Progenitor cell of endocrine pancreas (in vitro differentiated cells): ENCODE measurements around the gene OS9. TPM values are rescaled to one million over a fixed set of nuclear protein-coding genes. Genes with fewer than 3 reads are reported as not detected.

Experiments
- DNase-seq: peaks from one replicate; pipeline ENCODE4 v3.0.0; 2021; ENCODE audit warnings: low spot score; ENCODE audit not compliant: unreplicated experiment
- H3K27ac Mint-ChIP-seq: 2 replicates; pipeline ENCODE4 v1.8.0; 2021; ENCODE audit warnings: mild to moderate bottlenecking, moderate library complexity, mixed read lengths
- H3K27me3 Mint-ChIP-seq: 2 replicates; pipeline ENCODE4 v1.8.0; 2021; ENCODE audit warnings: mixed read lengths
- H3K36me3 Mint-ChIP-seq: 2 replicates; pipeline ENCODE4 v1.8.0; 2022; ENCODE audit warnings: mixed read lengths; ENCODE audit not compliant: insufficient read depth
- H3K4me1 Mint-ChIP-seq: 2 replicates; pipeline ENCODE4 v1.8.0; 2021; ENCODE audit warnings: low read depth, mixed read lengths
- H3K4me3 Mint-ChIP-seq: 2 replicates; pipeline ENCODE4 v1.8.0; 2021; ENCODE audit warnings: low read depth, mild to moderate bottlenecking, moderate library complexity, mixed read lengths
- H3K9me3 Mint-ChIP-seq: 2 replicates; pipeline ENCODE4 v1.8.0; 2021; ENCODE audit warnings: low read depth, mixed read lengths
- total RNA-seq: library from RNA; stranded (reverse); gene quantifications from 2 replicates; pipeline ENCODE4 v1.2.1, GENCODE V29; 2021
- TF ChIP-seq, protein P1 (sequence below): fragments of 200-600 bp; sonication (generic); IDR thresholded peaks from one replicate; pipeline ENCODE4 v1.5.0; 2021; ENCODE audit warnings: antibody characterized with exemption, mild to moderate bottlenecking; ENCODE audit not compliant: unreplicated experiment

The OS9 gene
- total RNA-seq, 1 donor from 2014 or later = 204 TPM

DNA sequence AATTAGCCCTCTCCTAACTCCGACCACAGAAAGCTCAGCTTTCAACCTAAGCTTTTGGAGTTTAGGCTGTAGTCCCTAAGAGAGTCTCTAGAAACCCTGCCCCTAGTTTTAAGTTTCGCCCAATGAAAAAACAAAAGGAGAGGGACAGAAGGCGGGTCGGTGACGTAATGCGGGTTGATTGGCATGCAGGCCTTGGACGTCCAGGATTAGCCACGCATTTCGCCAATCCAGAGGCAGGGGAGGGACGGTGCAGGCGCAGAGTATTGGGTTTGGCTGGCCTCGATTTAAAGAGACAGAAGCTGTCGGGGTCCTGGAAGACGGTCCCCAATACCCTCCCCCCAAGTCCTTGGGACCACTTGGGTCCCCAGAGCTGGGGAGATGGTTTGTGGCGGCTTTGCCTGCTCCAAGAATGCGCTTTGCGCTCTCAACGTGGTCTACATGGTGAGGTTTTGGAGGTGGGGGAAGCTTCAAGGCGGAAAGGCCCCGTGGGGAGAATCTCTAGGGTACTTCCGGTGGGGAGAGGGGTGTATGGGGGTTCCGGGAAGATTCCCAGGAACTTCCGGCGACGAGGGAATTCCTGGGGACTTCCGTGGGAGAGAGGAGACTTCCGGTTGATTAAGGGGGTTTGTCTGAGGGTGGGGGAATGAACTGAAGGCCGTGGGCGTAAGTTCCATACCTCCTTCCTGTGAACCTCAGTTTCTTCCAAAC, 51.0 kb downstream of the OS9 start, which contains the start of gene TSPAN31:
TSPAN31 (plus strand) TSS at position 263 of the 708 bp plus-strand sequence; CDS start at position 379, 116 bp downstream.
- peak within 1 kb of the TSS; percentile 93 for H3K4me3 Mint-ChIP-seq
- H3K9me3 Mint-ChIP-seq = no peaks in the 10 kb centered on the region
- peaks cover 36% of the 10 kb centered on the region for H3K27me3 Mint-ChIP-seq
- TF ChIP-seq, protein P1, sequence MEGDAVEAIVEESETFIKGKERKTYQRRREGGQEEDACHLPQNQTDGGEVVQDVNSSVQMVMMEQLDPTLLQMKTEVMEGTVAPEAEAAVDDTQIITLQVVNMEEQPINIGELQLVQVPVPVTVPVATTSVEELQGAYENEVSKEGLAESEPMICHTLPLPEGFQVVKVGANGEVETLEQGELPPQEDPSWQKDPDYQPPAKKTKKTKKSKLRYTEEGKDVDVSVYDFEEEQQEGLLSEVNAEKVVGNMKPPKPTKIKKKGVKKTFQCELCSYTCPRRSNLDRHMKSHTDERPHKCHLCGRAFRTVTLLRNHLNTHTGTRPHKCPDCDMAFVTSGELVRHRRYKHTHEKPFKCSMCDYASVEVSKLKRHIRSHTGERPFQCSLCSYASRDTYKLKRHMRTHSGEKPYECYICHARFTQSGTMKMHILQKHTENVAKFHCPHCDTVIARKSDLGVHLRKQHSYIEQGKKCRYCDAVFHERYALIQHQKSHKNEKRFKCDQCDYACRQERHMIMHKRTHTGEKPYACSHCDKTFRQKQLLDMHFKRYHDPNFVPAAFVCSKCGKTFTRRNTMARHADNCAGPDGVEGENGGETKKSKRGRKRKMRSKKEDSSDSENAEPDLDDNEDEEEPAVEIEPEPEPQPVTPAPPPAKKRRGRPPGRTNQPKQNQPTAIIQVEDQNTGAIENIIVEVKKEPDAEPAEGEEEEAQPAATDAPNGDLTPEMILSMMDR = no peak
- H3K27ac Mint-ChIP-seq = peak within 1 kb of the TSS; percentile 93
- peaks cover 5% of the 10 kb centered on the region for H3K4me1 Mint-ChIP-seq
- H3K36me3 Mint-ChIP-seq = peaks cover 14% of the 10 kb centered on the region
- DNase-seq = peak; percentile 69

DNA sequence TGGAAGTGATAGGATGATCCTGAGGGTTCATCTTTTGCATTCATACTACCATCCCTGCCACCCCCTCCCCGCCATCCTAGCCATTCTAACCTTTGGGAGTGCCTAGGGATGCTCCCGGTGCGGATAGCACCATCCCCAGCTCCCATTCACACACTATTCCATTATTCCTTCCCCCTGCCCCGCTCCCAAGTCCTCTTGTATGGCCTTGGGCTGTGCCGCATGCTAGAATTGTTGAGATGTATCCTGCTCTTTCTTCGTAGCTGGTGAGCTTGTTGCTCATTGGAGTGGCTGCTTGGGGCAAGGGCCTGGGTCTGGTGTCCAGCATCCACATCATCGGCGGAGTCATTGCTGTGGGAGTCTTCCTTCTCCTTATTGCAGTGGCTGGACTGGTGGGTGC, 51.6 kb downstream of the OS9 start:
- Mint-ChIP-seq H3K27ac (peak overlapping the region; percentile 93), H3K9me3 (no peaks in the 10 kb centered on the region), H3K36me3 (peaks cover 18% of the 10 kb centered on the region), H3K27me3 (peaks cover 32% of the 10 kb centered on the region), H3K4me3 (peak overlapping the region; percentile 93), H3K4me1 (peaks cover 5% of the 10 kb centered on the region)
- no peak for DNase-seq
- TF ChIP-seq, protein P1 = no peak

DNA sequence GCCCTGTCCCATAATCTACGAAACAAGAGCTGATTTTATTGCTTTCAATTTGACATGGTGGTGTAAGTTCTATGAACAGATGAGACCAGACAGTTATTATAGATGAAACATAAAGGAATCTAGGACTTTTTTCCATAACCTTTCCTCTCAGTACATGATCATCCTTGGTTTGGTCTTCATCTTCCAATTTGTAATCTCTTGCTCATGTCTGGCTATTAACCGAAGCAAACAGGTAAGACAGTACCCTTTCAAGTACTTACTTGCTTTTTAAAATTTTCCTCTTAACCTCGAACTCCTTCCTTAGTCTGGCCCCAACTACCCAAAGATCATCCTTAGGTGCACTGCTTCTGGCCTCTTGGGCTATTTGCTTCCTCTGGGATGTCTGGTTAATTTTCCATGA, 52.1 kb downstream of the OS9 start:
- H3K27me3 Mint-ChIP-seq = peaks cover 26% of the 10 kb centered on the region

DNA sequence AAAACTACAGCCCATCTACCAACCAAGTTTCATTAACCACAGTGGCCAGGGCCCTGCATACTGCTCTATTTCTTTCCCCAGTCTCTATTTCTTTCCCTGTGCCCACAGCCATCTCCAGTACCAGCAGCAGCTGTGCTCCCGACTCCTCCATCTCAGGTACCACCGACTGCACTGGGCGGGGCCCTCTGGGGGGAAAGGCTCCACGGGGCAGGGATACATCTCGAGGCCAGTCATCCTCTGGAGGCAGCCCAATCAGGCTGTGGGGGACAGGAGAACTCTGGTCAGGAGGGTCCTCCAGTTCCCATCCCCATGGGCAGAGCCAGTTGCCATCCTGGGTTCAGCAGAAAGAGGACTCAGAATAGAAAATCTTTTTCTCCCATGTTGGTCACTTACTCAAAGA, 55.1 kb downstream of the OS9 start:
- TF ChIP-seq, protein P1 = no peak
- no peak overlapping the region for H3K4me3 Mint-ChIP-seq
- peaks cover 3% of the 10 kb centered on the region for H3K27me3 Mint-ChIP-seq
- peaks cover 23% of the 10 kb centered on the region for H3K36me3 Mint-ChIP-seq
- peaks cover 27% of the 10 kb centered on the region for H3K4me1 Mint-ChIP-seq
- H3K9me3 Mint-ChIP-seq = no peaks in the 10 kb centered on the region
- no peak for DNase-seq
- H3K27ac Mint-ChIP-seq = no peak overlapping the region

More for the DNA sequence above, 52.1 kb downstream of the OS9 start:
- DNase-seq = no peak
- H3K27ac Mint-ChIP-seq = peak overlapping the region; percentile 93
- TF ChIP-seq, protein P1 = no peak
- no peaks in the 10 kb centered on the region for H3K9me3 Mint-ChIP-seq
- peak overlapping the region; percentile 93 for H3K4me3 Mint-ChIP-seq
- peaks cover 5% of the 10 kb centered on the region for H3K4me1 Mint-ChIP-seq
- peaks cover 19% of the 10 kb centered on the region for H3K36me3 Mint-ChIP-seq

DNA sequence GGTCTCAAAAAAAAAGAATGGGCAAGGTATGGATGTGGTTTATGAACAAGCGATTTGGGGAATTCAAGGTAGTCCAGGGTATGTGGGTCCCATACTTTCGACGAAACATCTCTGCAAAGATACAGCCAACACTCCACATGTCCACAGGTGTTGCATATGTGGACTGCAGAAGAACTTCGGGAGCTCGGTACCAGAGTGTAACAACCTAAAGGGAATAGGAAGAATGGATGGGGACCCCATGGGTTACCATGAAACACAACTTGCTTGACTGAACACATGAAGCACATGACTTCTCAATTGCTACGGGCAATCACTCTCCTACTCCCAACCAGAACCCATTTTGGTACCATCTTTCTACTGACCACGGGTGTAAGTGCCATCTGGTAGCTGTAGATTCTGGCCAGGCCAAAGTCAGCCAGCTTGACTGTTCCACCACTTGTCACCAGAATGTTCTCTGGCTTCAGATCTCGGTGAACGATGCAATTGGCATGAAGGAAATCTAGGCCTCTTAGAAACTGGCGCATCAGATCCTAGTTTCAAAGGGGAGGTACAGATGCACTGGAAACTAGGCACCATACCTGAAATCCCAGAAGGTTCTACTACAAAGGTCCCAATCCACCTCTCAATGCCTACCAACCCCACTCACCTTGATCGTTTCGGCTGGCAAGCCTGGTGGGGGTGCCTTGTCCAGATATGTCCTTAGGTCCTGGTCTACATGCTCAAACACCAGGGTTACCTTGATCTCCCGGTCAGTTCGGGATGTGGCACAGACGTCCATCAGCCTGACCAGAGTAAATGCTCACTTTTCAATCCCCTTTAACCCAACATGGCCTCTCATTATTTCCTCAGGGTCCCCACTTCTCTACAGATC, 56.9 kb downstream of the OS9 start:
- H3K27me3 Mint-ChIP-seq = no peaks in the 10 kb centered on the region

More for the DNA sequence above, 56.9 kb downstream of the OS9 start:
- peaks cover 28% of the 10 kb centered on the region for H3K4me1 Mint-ChIP-seq
- DNase-seq = no peak
- peaks cover 23% of the 10 kb centered on the region for H3K36me3 Mint-ChIP-seq
- no peaks in the 10 kb centered on the region for H3K9me3 Mint-ChIP-seq
- peak overlapping the region; percentile 99 for H3K4me3 Mint-ChIP-seq
- H3K27ac Mint-ChIP-seq = peak overlapping the region; percentile 99
- TF ChIP-seq, protein P1 = no peak
